OCI-LY1 (cell line): ENCODE measurements around the gene CEP83.

Experiments used
- CTCF ChIP-seq: fragments of 200-600 bp; sonication (generic), shearing (Covaris generic); IDR thresholded peaks from 2 replicates; pipeline ENCODE4 v1.5.1; 2017; ENCODE audit warnings: mild to moderate bottlenecking, antibody characterized with exemption, low read length, moderate library complexity, mixed read lengths
- EZH2 ChIP-seq: fragments of 200-600 bp; sonication (generic), shearing (Covaris generic); IDR thresholded peaks from 2 replicates; pipeline ENCODE4 v1.8.0; 2017; ENCODE audit warnings: borderline replicate concordance, mixed run types, mild to moderate bottlenecking, antibody characterized with exemption, low read length, moderate library complexity, mixed read lengths

DNA sequence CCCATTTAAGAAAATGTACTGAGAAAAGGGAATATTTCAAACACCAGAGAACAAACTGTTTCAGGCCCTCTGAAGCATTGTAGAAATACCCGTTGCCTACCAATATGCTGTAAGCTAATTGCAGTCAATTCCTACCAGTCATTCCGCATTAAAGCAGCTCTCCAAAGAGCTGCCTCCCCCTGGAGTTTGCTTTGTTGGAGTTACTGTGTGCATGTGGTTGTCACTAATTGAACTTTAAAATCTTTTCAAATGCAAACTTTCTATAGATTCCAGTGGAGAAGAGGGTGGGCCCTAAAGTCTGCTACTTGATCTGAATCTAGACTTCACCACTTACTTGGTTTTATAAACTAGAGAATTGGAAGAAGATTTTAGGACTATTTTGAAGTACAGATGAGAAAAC is 198.5 kb downstream of the CEP83 start:
- no peak for TF ChIP-seq CTCF
- no peak for TF ChIP-seq EZH2
